ENCODE data around the gene TEX55.

DNA sequence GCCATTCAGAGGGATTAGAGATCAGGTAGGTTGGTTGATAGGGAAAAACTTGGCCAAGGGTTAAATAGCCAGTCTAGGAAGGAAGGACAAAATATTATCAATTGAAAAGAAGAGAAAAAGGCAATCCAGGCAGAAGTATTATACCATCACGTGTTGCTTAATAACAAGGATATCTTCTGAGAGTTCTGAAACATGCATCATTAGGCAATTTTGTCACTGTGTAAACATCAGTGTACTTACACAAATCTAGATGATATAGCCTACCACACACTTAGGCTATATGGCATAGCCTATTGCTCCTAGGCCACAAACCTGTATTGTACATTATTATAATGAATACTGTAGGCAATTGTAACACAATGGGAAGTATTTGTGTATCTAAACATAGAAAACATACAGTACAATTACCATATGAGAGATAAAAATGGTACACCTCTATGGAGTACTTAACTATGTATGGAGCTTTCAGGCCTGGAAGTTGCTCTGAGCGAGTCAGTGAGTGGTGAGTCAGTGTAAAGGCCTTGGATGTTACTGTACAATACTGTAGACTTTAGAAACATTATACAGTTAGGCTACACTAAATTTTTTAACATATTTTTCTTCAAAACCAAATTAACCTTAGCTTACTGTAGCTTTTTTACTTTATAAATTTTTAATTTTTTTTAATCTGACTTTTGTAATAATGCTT lies 2.7 kb downstream of the TEX55 start:
- TF ChIP-seq POLR2AphosphoS5 (IDR thresholded peaks at IDR 0.05; ENCODE audit: insufficient read depth in 1 of 2, low read depth in 1 of 2) (no peak), POLR2A (IDR thresholded peaks at IDR 0.05) (no peak)
- TF ChIP-seq, protein P1, sequence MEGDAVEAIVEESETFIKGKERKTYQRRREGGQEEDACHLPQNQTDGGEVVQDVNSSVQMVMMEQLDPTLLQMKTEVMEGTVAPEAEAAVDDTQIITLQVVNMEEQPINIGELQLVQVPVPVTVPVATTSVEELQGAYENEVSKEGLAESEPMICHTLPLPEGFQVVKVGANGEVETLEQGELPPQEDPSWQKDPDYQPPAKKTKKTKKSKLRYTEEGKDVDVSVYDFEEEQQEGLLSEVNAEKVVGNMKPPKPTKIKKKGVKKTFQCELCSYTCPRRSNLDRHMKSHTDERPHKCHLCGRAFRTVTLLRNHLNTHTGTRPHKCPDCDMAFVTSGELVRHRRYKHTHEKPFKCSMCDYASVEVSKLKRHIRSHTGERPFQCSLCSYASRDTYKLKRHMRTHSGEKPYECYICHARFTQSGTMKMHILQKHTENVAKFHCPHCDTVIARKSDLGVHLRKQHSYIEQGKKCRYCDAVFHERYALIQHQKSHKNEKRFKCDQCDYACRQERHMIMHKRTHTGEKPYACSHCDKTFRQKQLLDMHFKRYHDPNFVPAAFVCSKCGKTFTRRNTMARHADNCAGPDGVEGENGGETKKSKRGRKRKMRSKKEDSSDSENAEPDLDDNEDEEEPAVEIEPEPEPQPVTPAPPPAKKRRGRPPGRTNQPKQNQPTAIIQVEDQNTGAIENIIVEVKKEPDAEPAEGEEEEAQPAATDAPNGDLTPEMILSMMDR (IDR thresholded peaks at IDR 0.05), result no peak

Data from vagina (tissue), 2 donors.